IPS DF 6.9 (cell line): ENCODE measurements around the gene MYO6.

ENCODE experiments used
- DNase-seq: peaks from one replicate; pipeline ENCODE4 v3.0.0-alpha.2; 2013; ENCODE audit warnings: low read depth, low spot score
- H3K27ac ChIP-seq: one replicate; pipeline ENCODE4 v1.5.1; 2013; ENCODE audit warnings: low read length, control low read depth
- H3K27me3 ChIP-seq: 2 replicates; pipeline ENCODE4 v1.6.1; 2013; ENCODE audit warnings: mild to moderate bottlenecking, low read length; ENCODE audit not compliant: control insufficient read depth, insufficient read depth
- H3K36me3 ChIP-seq: 2 replicates; pipeline ENCODE4 v1.6.1; 2013; ENCODE audit warnings: low read length; ENCODE audit not compliant: control insufficient read depth, insufficient read depth
- H3K4me1 ChIP-seq: 2 replicates; pipeline ENCODE4 v1.6.1; 2013; ENCODE audit warnings: low read length; ENCODE audit not compliant: control insufficient read depth, insufficient read depth
- H3K4me3 ChIP-seq: 2 replicates; pipeline ENCODE4 v1.5.1; 2013; ENCODE audit warnings: mild to moderate bottlenecking, low read length
- H3K9me3 ChIP-seq: 2 replicates; pipeline ENCODE4 v1.6.1; 2013; ENCODE audit warnings: low read length, inconsistent platforms; ENCODE audit not compliant: control insufficient read depth, insufficient read depth
- WGBS: extraction: QIAGEN DNeasy Blood & Tissue Kit; methylation state at CpG from one replicate; pipeline ENCODE4 v1.1.7; 2013; ENCODE audit warnings: mixed read lengths, missing lambda C conversion rate; ENCODE audit not compliant: insufficient read length, insufficient coverage; 5-methylcytosine and 5-hydroxymethylcytosine counted together

MYO6 gene

DNA sequence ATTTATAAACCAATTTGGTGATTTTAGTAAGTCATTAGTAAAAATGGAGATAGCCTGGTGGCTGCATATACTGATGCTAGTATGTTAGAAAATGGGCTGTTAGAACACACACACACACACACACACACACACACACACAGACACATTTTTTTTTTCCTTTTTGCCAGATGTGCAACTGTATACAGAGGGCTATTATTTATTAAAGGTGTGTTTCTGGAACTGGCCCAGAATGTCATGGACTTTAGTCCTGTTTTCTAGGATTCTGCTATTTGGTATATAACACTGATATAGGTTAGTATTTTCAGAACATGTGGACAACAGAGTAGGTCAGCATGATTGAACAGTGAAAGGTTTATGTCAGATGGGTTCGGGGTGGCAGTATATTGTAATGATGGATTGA, 12.4 kb downstream of the MYO6 start:
- Histone ChIP-seq H3K4me1 (no peaks in the 10 kb centered on the region), H3K27ac (no peak overlapping the region), H3K27me3 (no peaks in the 10 kb centered on the region), H3K9me3 (no peaks in the 10 kb centered on the region), H3K36me3 (no peaks in the 10 kb centered on the region), H3K4me3 (no peak overlapping the region)
- no CpG with 5 or more reads among the region's 1 CpG for whole genome bisulfite sequencing
- DNase-seq, result no peak

DNA sequence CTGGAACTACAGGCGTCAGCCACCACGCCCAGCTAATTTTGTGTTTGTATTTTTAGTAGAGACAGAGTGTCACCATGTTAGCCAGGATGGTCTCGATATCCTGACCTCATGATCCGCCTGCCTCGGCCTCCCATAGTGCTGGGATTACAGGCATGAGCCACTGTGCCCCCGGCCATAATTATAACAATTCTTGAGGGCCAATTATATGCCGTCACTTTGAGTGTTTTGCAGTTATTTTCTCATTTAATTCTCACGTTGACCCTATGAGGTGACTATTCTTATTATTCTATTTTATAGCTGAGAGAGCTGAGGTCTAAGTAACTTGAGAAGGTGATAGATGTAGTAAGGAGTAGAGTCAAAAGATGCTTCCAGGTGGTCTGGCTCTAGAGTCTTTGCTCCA, 13.0 kb downstream of the MYO6 start:
- DNase-seq, result no peak
- Histone ChIP-seq H3K4me1 (no peaks in the 10 kb centered on the region), H3K4me3 (no peak overlapping the region), H3K27ac (no peak overlapping the region), H3K36me3 (no peaks in the 10 kb centered on the region), H3K9me3 (no peaks in the 10 kb centered on the region), H3K27me3 (no peaks in the 10 kb centered on the region)
- WGBS, result no CpG with 5 or more reads among the region's 8 CpGs

DNA sequence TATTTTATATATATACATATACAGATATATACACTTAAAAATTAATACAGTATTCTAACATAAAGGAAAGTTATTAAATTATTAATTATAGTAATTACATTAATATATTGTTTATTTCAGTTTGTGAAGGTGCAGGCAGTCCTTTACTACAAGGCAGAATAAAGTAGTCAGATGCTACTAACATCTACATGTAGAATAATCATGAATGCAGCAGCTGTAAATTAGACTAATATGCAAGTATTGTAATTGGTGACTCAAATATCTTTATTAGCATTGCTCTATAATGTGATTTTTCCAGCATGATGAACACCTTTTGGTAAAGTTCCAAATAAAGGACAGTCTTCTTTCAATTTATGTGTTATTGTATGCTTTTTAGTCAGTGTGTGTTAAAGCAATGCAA, 17.3 kb downstream of the MYO6 start:
- Histone ChIP-seq H3K4me3 (no peak overlapping the region), H3K4me1 (no peaks in the 10 kb centered on the region; the same call in 1 of the 2 replicates), H3K36me3 (no peaks in the 10 kb centered on the region), H3K9me3 (no peaks in the 10 kb centered on the region), H3K27me3 (no peaks in the 10 kb centered on the region), H3K27ac (no peak overlapping the region)
- no peak for DNase-seq

DNA sequence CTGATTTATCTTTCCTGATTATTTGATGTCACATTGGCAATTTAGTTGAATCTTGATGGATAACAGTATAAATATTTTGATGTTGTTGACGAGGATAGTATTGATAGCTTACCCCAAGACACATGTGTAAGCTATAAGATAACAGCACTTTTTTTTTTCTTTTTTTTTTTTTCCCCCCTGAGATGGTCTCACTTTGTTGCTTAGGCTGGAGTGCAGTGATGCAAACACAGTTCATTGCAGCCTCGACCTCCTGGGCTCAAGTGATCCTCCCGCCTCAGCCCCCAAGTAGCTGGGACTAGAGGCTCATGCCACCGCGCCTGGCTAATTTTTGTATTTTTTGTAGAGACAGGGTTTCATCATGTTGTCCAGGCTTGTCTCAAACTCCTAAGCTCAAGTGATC, 21.8 kb downstream of the MYO6 start:
- Histone ChIP-seq H3K27me3 (no peaks in the 10 kb centered on the region), H3K4me3 (no peak overlapping the region), H3K9me3 (no peaks in the 10 kb centered on the region), H3K4me1 (no peaks in the 10 kb centered on the region; the same call in 1 of the 2 replicates), H3K27ac (no peak overlapping the region), H3K36me3 (no peaks in the 10 kb centered on the region)
- no peak for DNase-seq
- WGBS, result no CpG with 5 or more reads among the region's 5 CpGs

DNA sequence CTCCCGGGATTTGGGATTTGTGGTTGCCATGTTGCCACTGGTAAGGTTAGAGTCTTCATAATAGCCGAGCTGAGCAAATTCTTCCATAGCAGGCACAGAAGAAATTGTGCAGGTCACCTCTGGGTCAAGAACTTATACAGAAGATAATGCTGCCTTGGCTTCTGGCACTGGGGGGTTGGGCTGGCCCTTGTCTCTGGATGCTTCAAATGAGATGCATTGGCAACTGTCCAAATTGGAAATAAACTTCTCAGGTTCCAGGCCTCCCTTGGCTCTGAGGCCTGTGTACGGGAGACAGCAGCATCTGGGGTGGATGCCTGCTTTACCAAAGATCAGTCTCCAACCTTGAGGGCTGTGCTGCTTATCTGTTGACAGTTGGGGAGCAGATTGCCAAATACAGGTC, 26.2 kb downstream of the MYO6 start:
- Histone ChIP-seq H3K4me3 (no peak overlapping the region), H3K4me1 (no peaks in the 10 kb centered on the region; the same call in 1 of the 2 replicates), H3K36me3 (no peaks in the 10 kb centered on the region), H3K27me3 (no peaks in the 10 kb centered on the region), H3K9me3 (no peaks in the 10 kb centered on the region), H3K27ac (no peak overlapping the region)
- no CpG with 5 or more reads among the region's 3 CpGs for WGBS
- no peak for DNase-seq

DNA sequence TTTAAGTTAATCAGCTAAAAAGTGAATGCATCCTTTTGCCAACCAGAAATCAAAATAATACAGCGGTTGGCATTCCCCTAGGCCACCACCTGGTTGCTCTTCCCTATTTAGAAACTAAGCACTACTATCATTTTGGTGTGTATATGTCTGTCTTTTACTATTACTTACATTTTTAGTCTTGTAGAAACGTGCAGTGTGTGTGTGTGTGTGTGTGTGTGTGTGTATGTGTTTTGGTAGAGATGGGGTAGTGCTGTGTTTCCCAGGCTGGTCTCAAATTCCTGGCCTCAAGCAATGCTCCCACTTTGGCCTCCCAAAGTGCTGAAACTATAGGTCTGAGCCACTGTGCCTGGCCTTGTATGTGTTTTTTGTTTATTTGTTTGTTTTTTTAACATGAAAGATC, 27.4 kb downstream of the MYO6 start:
- DNase-seq, result no peak
- no peaks in the 10 kb centered on the region for H3K36me3 ChIP-seq
- H3K27ac ChIP-seq, result no peak overlapping the region
- no peaks in the 10 kb centered on the region for H3K9me3 ChIP-seq
- no peak overlapping the region for H3K4me3 ChIP-seq
- no peaks in the 10 kb centered on the region for H3K27me3 ChIP-seq
- no CpG with 5 or more reads among the region's 2 CpGs for WGBS
- no peaks in the 10 kb centered on the region for H3K4me1 ChIP-seq

DNA sequence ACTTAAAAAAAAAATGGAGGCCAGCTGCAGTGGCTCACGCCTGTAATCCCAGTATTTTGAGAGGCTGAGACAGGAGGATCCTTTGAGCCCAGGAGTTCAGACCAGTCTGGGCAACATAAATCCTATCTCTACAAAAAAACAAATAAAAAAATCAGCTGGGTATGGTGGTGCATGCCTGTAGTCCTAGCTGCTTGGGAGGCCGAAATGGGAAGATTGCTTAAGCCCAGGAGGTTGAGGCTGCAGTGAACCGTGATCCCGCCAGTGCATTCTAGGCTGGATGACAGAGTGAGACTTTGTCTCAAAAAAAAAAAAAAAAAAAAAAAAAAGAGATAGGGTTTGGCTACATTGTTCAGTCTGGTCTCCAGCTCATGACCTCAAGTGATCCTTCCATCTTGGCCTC, 29.7 kb downstream of the MYO6 start:
- Histone ChIP-seq H3K9me3 (no peaks in the 10 kb centered on the region), H3K36me3 (no peaks in the 10 kb centered on the region), H3K4me3 (no peak overlapping the region), H3K27me3 (no peaks in the 10 kb centered on the region), H3K4me1 (no peaks in the 10 kb centered on the region), H3K27ac (no peak overlapping the region)
- DNase-seq, result no peak
- no CpG with 5 or more reads among the region's 4 CpGs for WGBS

DNA sequence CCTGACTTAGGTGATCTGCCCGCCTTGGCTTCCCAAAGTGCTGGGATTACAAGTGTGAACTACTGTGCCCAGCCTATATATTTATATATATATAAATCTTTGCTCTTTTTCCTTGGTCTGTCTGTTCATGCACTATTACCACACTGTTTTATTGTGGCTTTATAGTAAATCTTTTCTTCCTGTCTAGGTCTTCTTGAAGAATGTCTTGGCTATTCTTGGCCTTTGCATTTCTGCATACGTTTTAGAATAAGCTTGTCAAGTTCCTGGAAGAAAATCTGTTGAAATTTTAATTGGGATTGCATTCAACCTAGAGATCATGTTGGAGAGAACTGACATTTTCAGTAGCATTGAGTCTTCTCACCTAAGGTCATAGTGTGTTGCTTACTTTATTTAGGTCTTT, 37.1 kb downstream of the MYO6 start:
- H3K36me3 ChIP-seq, result no peaks in the 10 kb centered on the region
- H3K9me3 ChIP-seq, result no peaks in the 10 kb centered on the region
- no peak for DNase-seq
- H3K27ac ChIP-seq, result no peak overlapping the region
- WGBS, result no CpG with 5 or more reads among the region's 2 CpGs
- no peaks in the 10 kb centered on the region for H3K4me1 ChIP-seq
- no peak overlapping the region for H3K4me3 ChIP-seq
- H3K27me3 ChIP-seq, result no peaks in the 10 kb centered on the region

DNA sequence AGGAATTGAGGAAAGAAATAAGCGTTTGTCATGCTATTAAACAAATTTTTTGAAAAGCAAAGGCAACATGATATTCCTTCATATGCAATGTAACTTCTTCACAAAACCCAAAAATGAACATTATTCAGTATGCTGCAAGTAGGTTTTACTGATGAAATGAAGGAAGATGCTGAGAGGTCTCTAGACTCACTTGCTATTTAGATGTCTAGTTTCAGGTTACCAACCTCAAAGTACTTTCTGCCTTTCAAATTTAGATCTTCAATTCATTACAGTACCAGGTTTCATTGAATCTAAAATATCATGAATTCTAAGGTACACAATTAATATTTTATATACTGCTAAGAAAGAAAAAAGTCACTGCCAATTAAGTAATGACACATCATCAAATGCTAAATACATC, 39.9 kb downstream of the MYO6 start:
- 100% methylated on average over 1 of the region's 1 CpG for WGBS

DNA sequence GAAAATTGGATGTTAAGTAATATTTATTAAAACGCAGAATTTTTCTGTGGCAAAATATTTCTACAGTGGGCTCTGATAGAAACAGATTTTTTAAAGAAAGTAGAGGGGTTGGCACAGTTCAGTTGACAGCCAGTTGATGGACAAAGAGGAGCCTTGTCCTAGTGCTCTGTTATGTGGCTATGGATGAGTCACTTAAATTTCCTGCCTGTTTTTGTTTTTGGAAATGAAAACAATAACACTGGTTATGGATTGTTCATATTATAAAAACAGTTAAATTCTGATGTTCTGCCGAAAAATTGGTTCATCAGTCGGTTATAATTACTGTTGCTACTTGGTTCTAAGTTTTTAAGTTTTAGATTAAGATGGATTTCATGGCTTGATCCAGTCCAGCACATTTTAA, 42.8 kb downstream of the MYO6 start:
- no peak for DNase-seq
- Histone ChIP-seq H3K36me3 (no peaks in the 10 kb centered on the region), H3K27ac (no peak overlapping the region), H3K4me1 (no peaks in the 10 kb centered on the region), H3K27me3 (no peaks in the 10 kb centered on the region), H3K4me3 (no peak overlapping the region), H3K9me3 (no peaks in the 10 kb centered on the region)
- 100% methylated on average over 1 of the region's 3 CpGs for WGBS

More for the DNA sequence above, 39.9 kb downstream of the MYO6 start:
- Histone ChIP-seq H3K27me3 (no peaks in the 10 kb centered on the region), H3K4me1 (no peaks in the 10 kb centered on the region), H3K9me3 (no peaks in the 10 kb centered on the region), H3K4me3 (no peak overlapping the region), H3K36me3 (no peaks in the 10 kb centered on the region), H3K27ac (no peak overlapping the region)
- DNase-seq, result no peak

DNA sequence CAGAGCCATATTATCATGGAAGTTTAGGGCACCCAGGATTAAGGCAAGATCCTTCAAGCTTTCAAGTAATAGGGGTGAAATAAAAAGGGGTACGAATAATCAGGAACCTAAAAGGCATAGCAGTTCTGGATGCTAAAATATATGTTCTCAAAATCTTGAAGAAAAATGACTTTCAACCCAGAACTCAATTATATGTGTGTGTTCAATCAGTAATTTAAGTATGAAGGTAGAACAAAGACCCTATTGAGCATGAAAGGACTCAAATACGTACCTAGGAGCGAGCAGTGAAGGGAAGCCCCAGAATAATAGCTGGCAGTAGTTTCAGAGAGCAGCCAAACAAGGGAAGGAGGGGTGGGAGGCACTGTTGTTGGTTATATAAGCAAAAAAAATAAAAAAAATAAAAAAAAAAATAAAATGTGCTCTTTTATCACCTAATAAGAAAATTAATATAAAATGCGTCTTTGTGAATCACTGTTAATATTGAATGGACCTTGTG, 45.4 kb downstream of the MYO6 start:
- no peaks in the 10 kb centered on the region for H3K9me3 ChIP-seq
- no peaks in the 10 kb centered on the region for H3K36me3 ChIP-seq
- no peaks in the 10 kb centered on the region for H3K4me1 ChIP-seq
- no peak overlapping the region for H3K4me3 ChIP-seq
- no CpG with 5 or more reads among the region's 4 CpGs for WGBS
- no peak overlapping the region for H3K27ac ChIP-seq
- no peak for DNase-seq
- no peaks in the 10 kb centered on the region for H3K27me3 ChIP-seq
